Hematopoietic multipotent progenitor cell (in vitro differentiated cells): Measurements from ENCODE around the gene CD8B. TPM values are rescaled to one million over a fixed set of nuclear protein-coding genes. Genes with fewer than 3 reads are reported as not detected.
"Not testable (repeated sequence)": the region's sequence is repeated elsewhere in the genome, so short reads cannot be mapped to it uniquely, and the experiment has no call there.

Experiments
- DNase-seq, 3 donors: peaks; one replicate each; pipeline ENCODE4 v3.0.0-alpha.2; 2011 to 2015; ENCODE audit warnings: low read depth in 2 of 3, low spot score in 2 of 3
- total RNA-seq: library from RNA; depleted of rRNA; stranded (reverse); fragments of >200 nt; gene quantifications from one replicate; pipeline ENCODE4 v1.2.3, GENCODE V29; 2012

The CD8B gene
- total RNA-seq = 0.27 TPM

GRCh38 chr2:86861628-86862379 lies at the start of gene CD8B:
CD8B (minus strand) TSS chr2:86861886; CDS start chr2:86861865, 21 bp downstream.
- DNase-seq = not testable (repeated sequence)

- not testable (repeated sequence) for DNase-seq
Measured at GRCh38 chr2:86905868-86906267, 44.2 kb upstream of the CD8B start.

- not testable (repeated sequence) for DNase-seq
Measured at GRCh38 chr2:86900687-86901086, 39.0 kb upstream of the CD8B start.

GRCh38 chr2:86886026-86886425 lies 24.3 kb upstream of the CD8B start:
- DNase-seq = not testable (repeated sequence)

- DNase-seq = not testable (repeated sequence)
Measured at GRCh38 chr2:86882865-86883264, 21.2 kb upstream of the CD8B start.

GRCh38 chr2:86882118-86882665 lies 20.5 kb upstream of the CD8B start:
- not testable (repeated sequence) for DNase-seq

GRCh38 chr2:86878986-86879385 lies 17.3 kb upstream of the CD8B start:
- not testable (repeated sequence) for DNase-seq

GRCh38 chr2:86870941-86871340 lies 9.3 kb upstream of the CD8B start:
- DNase-seq = not testable (repeated sequence)

- DNase-seq = not testable (repeated sequence)
Measured at GRCh38 chr2:86868895-86869468, 7.3 kb upstream of the CD8B start.

- DNase-seq = not testable (repeated sequence)
Measured at GRCh38 chr2:86862380-86862703, 656 bp upstream of the CD8B start.

- not testable (repeated sequence) for DNase-seq
Measured at GRCh38 chr2:86861175-86861574, 511 bp downstream of the CD8B start.

- DNase-seq = not testable (repeated sequence)
Measured at GRCh38 chr2:86860573-86860972, 1.1 kb downstream of the CD8B start.

GRCh38 chr2:86857688-86858087 lies 4.0 kb downstream of the CD8B start:
- DNase-seq = not testable (repeated sequence)

- DNase-seq = not testable (repeated sequence)
Measured at GRCh38 chr2:86856498-86856897, 5.2 kb downstream of the CD8B start.

- DNase-seq = not testable (repeated sequence)
Measured at GRCh38 chr2:86855981-86856380, 5.7 kb downstream of the CD8B start.

GRCh38 chr2:86851581-86851980 lies 10.1 kb downstream of the CD8B start:
- not testable (repeated sequence) for DNase-seq

- DNase-seq = not testable (repeated sequence)
Measured at GRCh38 chr2:86842607-86843234, 19.0 kb downstream of the CD8B start.

GRCh38 chr2:86841330-86841729 lies 20.4 kb downstream of the CD8B start:
- not testable (repeated sequence) for DNase-seq

GRCh38 chr2:86839871-86840548 lies 21.7 kb downstream of the CD8B start:
- DNase-seq = not testable (repeated sequence)

- not testable (repeated sequence) for DNase-seq
Measured at GRCh38 chr2:86839455-86839854, 22.2 kb downstream of the CD8B start.

GRCh38 chr2:86837714-86838113 lies 24.0 kb downstream of the CD8B start:
- DNase-seq = peak in 2 of 3 donors; percentile 8 to 11
